ENCODE measurements around the gene IGFBPL1. TPM values are rescaled to one million over a fixed set of nuclear protein-coding genes. Genes with fewer than 3 reads are reported as not detected.
A peak's percentile ranks its signal among the peaks of the same experiment; 100 is the strongest.
"Not testable (repeated sequence)": the region's sequence is repeated elsewhere in the genome, so short reads cannot be mapped to it uniquely, and the experiment has no call there.

IGFBPL1 gene
- total RNA-seq, 1 donor from 2014 or later, result 0.16 TPM

DNA sequence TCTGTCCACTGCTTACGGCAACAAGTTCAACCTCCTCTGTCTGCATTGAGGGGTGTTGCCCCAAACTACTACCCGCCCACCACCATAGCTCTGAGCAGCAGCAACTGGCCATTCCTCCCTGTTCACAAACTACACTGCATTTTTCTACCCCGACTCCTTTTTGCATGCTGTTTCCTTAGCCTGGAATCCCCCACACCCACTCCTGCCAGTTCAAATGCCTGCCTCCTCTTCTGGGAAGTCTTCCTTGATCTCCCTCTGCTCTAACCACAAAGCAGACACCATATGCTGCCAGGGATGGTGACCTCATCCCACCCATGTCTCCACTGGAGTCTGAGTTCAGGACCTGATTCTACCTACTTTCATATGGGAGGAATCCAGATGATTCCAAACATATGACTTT, 18.5 kb downstream of the IGFBPL1 start:
- H3K27ac Mint-ChIP-seq, result no peak overlapping the region
- no peak for DNase-seq (ENCODE audit: low spot score)
- H3K4me3 Mint-ChIP-seq (ENCODE audit: low read depth), result no peak overlapping the region
- peaks cover 7% of the 10 kb centered on the region for H3K27me3 Mint-ChIP-seq (ENCODE audit: low read depth)
- H3K4me1 Mint-ChIP-seq (ENCODE audit: low read depth), result no peaks in the 10 kb centered on the region
- intact Hi-C loops (cut with micrococcal nuclease), result no loop called here
- H3K9me3 Mint-ChIP-seq, result no peaks in the 10 kb centered on the region
- no peaks in the 10 kb centered on the region for H3K36me3 Mint-ChIP-seq (ENCODE audit: low read depth)

DNA sequence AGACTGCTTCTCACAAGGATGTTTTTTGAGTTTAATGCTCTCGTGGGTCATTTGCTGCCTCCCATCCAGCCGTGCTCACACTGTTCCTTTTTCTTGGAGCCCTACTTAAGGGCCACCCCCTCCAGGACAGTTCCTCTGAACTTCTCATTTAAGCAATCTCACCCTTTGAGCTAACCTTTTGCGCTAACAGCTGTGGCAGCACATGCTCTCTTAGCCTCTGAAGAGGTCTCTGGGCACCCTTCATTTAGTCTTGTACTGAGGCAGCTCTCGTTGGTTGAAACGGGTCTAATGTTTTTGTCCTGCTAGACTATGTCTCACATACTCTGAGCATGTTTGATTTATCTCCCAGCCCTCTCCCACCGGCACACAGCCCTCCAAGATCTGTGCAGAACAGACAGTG, 19.9 kb downstream of the IGFBPL1 start:
- Mint-ChIP-seq H3K27ac (no peak overlapping the region), H3K9me3 (no peaks in the 10 kb centered on the region), H3K27me3 (ENCODE audit: low read depth) (peaks cover 7% of the 10 kb centered on the region), H3K4me1 (ENCODE audit: low read depth) (no peaks in the 10 kb centered on the region), H3K36me3 (ENCODE audit: low read depth) (no peaks in the 10 kb centered on the region), H3K4me3 (ENCODE audit: low read depth) (no peak overlapping the region)
- DNase-seq (ENCODE audit: low spot score), result no peak
- intact Hi-C loops (cut with micrococcal nuclease), result no loop called here

DNA sequence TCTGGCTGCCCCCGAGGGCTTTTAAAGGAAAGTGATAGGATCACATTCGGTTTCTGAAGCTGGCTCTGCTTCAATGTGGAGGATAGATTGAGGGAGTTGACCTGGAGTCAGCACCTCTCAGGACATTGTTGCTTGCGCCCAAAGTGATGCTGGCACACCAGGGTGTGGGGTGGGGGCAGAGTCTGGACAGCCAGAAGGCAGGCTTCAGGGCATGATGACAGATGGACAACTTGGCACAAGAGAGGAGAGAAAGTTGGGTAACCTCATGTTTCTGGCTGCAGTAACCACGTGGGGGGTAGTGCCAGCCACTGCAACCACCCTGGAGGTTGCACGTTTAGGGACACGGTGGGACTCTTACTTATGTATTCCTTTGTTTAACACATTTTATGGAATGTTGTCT, 22.3 kb downstream of the IGFBPL1 start:
- H3K27ac Mint-ChIP-seq, result no peak overlapping the region
- intact Hi-C loops (cut with micrococcal nuclease), result no loop called here
- no peaks in the 10 kb centered on the region for H3K4me1 Mint-ChIP-seq (ENCODE audit: low read depth)
- no peaks in the 10 kb centered on the region for H3K9me3 Mint-ChIP-seq
- peaks cover 9% of the 10 kb centered on the region for H3K36me3 Mint-ChIP-seq (ENCODE audit: low read depth)
- H3K27me3 Mint-ChIP-seq (ENCODE audit: low read depth), result peaks cover 7% of the 10 kb centered on the region
- no peak for DNase-seq (ENCODE audit: low spot score)
- no peak overlapping the region for H3K4me3 Mint-ChIP-seq (ENCODE audit: low read depth)

DNA sequence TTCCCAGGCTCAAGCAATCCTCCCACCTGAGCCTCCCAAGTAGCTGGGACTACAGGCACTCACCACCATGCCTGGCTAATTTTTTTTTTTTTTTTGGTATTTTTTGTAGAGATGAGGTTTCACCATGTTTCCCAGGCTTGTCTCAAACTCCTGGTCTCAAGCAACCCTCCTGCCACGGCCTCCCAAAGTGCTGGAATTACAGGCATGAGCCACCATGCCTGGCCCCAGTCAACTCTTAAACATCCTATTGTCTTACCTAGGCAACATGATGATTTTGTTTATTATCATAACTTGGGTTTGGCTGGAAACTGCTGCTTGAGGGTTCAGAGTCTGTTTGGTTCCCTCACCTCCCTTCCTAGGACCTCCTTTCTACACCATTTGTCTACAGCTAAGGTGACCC, 25.1 kb downstream of the IGFBPL1 start:
- DNase-seq (ENCODE audit: low spot score); H3K4me1 Mint-ChIP-seq (ENCODE audit: low read depth); H3K27me3 Mint-ChIP-seq (ENCODE audit: low read depth); H3K27ac Mint-ChIP-seq; H3K9me3 Mint-ChIP-seq; H3K4me3 Mint-ChIP-seq (ENCODE audit: low read depth): not testable (repeated sequence)
- peaks cover 28% of the 10 kb centered on the region for H3K36me3 Mint-ChIP-seq (ENCODE audit: low read depth)
- intact Hi-C loops (cut with micrococcal nuclease), result loop anchor here (10.0 kb wide), 1 partner anchor 334 kb away; the partner anchor contains the start of gene SHB

DNA sequence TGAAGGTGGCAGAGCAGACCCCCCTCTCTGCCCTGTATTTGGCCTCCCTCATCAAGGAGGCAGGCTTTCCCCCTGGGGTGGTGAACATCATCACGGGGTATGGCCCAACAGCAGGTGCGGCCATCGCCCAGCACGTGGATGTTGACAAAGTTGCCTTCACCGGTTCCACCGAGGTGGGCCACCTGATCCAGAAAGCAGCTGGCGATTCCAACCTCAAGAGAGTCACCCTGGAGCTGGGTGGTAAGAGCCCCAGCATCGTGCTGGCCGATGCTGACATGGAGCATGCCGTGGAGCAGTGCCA, 27.9 kb downstream of the IGFBPL1 start:
- H3K4me3 Mint-ChIP-seq (ENCODE audit: low read depth), result no peak overlapping the region
- H3K27ac Mint-ChIP-seq, result no peak overlapping the region
- peaks cover 34% of the 10 kb centered on the region for H3K36me3 Mint-ChIP-seq (ENCODE audit: low read depth)
- H3K4me1 Mint-ChIP-seq (ENCODE audit: low read depth), result peaks cover 16% of the 10 kb centered on the region
- intact Hi-C loops (cut with micrococcal nuclease), result loop anchor here (10.0 kb wide), 1 partner anchor 332 kb away; the partner anchor contains the start of gene SHB
- DNase-seq (ENCODE audit: low spot score), result no peak
- peaks cover 6% of the 10 kb centered on the region for H3K27me3 Mint-ChIP-seq (ENCODE audit: low read depth)
- H3K9me3 Mint-ChIP-seq, result no peaks in the 10 kb centered on the region

DNA sequence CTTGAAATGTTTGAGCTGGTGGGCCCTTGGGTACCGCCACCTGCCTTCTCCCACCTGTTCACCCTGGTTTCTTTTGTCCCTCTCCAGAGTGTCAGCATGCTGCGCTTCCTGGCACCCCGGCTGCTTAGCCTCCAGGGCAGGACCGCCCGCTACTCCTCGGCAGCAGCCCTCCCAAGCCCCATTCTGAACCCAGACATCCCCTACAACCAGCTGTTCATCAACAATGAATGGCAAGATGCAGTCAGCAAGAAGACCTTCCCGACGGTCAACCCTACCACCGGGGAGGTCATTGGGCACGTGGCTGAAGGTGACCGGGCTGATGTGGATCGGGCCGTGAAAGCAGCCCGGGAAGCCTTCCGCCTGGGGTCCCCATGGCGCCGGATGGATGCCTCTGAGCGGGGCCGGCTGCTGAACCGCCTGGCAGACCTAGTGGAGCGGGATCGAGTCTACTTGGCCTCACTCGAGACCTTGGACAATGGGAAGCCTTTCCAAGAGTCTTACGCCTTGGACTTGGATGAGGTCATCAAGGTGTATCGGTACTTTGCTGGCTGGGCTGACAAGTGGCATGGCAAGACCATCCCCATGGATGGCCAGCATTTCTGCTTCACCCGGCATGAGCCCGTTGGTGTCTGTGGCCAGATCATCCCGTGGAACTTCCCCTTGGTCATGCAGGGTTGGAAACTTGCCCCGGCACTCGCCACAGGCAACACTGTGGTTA, 28.4 kb downstream of the IGFBPL1 start:
- H3K4me1 Mint-ChIP-seq (ENCODE audit: low read depth), result peaks cover 16% of the 10 kb centered on the region

DNA sequence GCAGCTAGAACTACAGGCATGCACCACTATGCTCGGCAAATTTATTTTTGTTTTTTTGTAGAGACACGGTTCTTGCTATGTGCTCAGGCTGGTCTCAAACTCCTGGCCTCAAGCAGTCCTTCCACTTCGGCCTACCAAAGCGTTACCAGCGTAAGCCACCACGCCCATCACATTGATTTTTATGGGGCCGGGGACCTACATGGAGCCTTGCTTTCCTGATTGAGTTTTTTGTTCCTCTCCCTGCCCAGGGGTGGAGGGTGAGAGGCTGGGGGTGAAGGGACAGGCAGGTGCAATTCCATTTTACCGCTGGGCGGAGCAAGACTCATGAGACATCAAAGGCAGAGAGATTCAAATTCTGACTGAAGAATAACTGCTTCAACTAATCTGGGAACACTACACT, 29.8 kb downstream of the IGFBPL1 start:
- Mint-ChIP-seq H3K36me3 (ENCODE audit: low read depth) (peaks cover 34% of the 10 kb centered on the region), H3K27ac (no peak overlapping the region), H3K4me3 (ENCODE audit: low read depth) (peak overlapping the region; percentile 96), H3K9me3 (no peaks in the 10 kb centered on the region), H3K4me1 (ENCODE audit: low read depth) (peaks cover 16% of the 10 kb centered on the region), H3K27me3 (ENCODE audit: low read depth) (peaks cover 19% of the 10 kb centered on the region)
- intact Hi-C loops (cut with micrococcal nuclease), result loop anchor here (5.0 to 10.0 kb wide), 2 partner anchors 330 to 492 kb away; partner anchors contain the start of genes SHB and SLC25A51
- DNase-seq (ENCODE audit: low spot score), result no peak

More for the DNA sequence above, 28.4 kb downstream of the IGFBPL1 start:
- peaks cover 10% of the 10 kb centered on the region for H3K27me3 Mint-ChIP-seq (ENCODE audit: low read depth)
- H3K4me3 Mint-ChIP-seq (ENCODE audit: low read depth), result no peak overlapping the region
- peaks cover 34% of the 10 kb centered on the region for H3K36me3 Mint-ChIP-seq (ENCODE audit: low read depth)
- DNase-seq (ENCODE audit: low spot score), result no peak
- H3K9me3 Mint-ChIP-seq, result no peaks in the 10 kb centered on the region
- no peak overlapping the region for H3K27ac Mint-ChIP-seq
- intact Hi-C loops (cut with micrococcal nuclease), result loop anchor here (10.0 kb wide), 1 partner anchor 331 kb away; the partner anchor contains the start of gene SHB

DNA sequence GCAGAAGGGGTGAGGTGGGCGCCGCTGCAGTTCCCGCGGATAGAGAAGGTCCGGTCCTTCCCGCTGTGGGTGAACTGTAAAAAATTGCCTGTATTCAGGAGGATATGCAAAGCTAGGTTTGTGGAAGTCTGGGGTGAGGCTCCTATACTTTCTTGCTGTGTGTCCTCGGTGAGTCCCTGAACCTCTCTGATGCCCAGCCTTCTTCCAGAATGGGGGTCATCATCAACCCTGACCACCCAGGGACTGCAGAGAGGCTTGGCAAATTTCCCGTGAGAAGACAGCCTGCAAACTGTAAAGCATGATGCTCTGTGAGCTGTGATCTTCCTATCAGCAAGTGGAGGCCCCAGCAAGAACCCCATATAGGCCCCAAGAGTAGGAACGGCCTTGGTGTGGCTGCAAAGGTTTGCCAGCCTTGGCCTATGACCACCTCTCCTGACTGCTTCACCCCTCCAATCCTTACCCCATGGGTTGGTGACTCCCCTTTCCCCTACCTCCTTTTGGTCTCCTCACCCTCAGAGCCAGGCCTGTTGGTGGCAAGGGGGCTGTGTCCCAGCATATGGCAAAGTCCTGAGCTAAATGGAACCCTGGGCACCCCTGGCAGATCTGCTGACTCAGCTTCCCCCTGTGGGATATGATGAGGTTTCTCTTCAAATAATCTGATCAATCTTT, 31.0 kb downstream of the IGFBPL1 start:
- Mint-ChIP-seq H3K4me3 (ENCODE audit: low read depth) (peak overlapping the region; percentile 96), H3K9me3 (no peaks in the 10 kb centered on the region), H3K36me3 (ENCODE audit: low read depth) (peaks cover 27% of the 10 kb centered on the region), H3K27me3 (ENCODE audit: low read depth) (peaks cover 22% of the 10 kb centered on the region), H3K27ac (peak overlapping the region; percentile 90), H3K4me1 (ENCODE audit: low read depth) (peaks cover 16% of the 10 kb centered on the region)
- DNase-seq (ENCODE audit: low spot score), result no peak
- intact Hi-C loops (cut with micrococcal nuclease), result loop anchor here (5.0 to 10.0 kb wide), 2 partner anchors 328 to 491 kb away; partner anchors contain the start of genes SHB and SLC25A51

DNA sequence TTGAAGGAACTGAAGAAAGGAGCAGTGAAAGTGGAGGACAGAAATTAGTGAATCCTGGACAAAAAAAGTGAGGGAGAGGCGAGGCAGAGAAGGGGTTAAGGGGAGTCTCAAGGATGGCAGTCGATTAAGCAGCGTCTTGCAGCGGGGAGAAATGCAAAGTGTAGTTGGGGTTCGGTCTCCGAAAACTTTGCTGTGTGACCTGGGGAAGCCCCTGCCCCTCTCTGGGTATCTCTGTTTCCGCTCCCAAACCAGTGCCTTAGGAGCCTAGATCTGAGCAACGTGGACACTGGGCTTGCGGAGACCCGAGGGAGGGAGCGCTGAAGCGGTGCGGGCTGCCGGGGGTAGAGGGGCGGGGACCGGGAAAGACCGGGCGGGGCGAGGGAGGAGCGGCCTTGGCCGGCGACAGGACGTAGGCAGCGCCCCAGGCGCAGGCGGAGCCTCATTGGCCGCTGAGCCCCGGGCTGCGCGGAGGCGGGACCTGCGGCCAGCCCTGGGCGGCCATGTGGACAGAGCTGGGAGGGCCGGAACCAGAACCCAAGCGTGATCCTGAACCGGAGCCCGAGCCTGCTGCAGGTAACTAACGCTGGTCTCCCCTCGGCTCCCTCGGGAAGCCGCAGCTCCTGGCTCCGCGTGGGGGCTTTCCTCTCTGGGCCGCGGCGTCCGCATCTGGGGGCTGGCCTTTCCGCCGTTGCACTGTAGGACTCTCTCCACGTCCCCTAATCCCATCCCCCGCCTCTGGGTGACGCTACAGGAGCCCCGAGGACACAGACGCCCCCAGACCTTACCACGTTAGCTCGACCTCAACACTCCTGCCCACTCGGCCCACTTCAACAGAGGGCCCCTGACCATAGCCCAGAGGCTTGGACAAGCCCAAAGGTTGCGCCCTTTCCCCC, 31.8 kb downstream of the IGFBPL1 start, which contains the start of gene ALDH1B1:
Gene ALDH1B1, plus strand, starts transcription at position 468 of the 893 bp plus-strand sequence. CDS start 3,047 bp downstream, outside the sequence.
- Mint-ChIP-seq H3K4me1 (ENCODE audit: low read depth) (peaks cover 16% of the 10 kb centered on the region), H3K9me3 (no peaks in the 10 kb centered on the region), H3K27me3 (ENCODE audit: low read depth) (peaks cover 22% of the 10 kb centered on the region), H3K4me3 (ENCODE audit: low read depth) (peak within 1 kb of the TSS; percentile 96), H3K36me3 (ENCODE audit: low read depth) (peaks cover 27% of the 10 kb centered on the region), H3K27ac (peak within 1 kb of the TSS; percentile 90)
- peak; percentile 70 for DNase-seq (ENCODE audit: low spot score)
- intact Hi-C loops (cut with micrococcal nuclease), result loop anchor here (5.0 to 10.0 kb wide), 2 partner anchors 328 to 490 kb away; partner anchors contain the start of genes SHB and SLC25A51

DNA sequence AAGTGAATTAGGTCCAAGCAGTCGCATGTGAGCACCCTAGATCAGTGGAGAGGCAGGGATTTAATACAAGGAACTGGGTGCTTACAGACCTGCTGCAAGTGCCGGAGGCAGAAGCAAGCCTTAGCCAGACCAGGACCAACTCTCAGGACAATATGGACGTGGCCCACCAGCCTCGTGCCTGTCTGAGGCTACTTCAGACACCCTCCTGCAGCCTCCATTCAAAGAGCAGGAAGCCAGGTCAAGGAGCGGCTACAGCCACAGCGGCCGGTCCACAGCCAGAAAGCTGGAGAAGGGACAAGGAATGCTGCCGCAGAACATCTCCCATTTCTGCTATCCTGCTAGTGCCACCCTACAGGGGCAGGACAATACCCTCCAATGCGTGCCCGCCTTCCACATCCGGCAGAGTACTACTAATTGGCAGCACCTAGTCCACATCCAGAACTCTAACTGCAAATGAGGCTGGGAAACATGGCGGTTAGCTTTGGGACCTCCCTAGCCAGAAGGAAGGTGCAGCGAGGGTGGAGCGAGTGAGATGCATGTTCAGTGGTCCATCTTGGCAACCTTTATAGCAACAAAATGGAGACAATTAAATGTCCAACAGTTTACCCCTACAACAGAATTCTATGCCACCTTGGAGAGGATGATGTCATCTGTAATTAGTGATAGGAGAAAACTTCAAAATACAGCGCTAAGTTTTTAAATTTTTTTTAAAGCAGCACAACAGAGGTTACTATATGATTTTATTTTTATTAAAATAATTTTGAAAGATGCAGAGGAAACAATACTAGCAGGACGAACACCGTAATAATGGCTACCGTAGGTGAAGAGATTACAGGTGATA, 32.8 kb downstream of the IGFBPL1 start:
- peak overlapping the region; percentile 96 for H3K4me3 Mint-ChIP-seq (ENCODE audit: low read depth)
- peaks cover 24% of the 10 kb centered on the region for H3K27me3 Mint-ChIP-seq (ENCODE audit: low read depth)
- intact Hi-C loops (cut with micrococcal nuclease), result loop anchor here (5.0 to 10.0 kb wide), 2 partner anchors 327 to 489 kb away; partner anchors contain the start of genes SHB and SLC25A51
- no peak overlapping the region for H3K27ac Mint-ChIP-seq
- H3K9me3 Mint-ChIP-seq, result no peaks in the 10 kb centered on the region
- peaks cover 16% of the 10 kb centered on the region for H3K4me1 Mint-ChIP-seq (ENCODE audit: low read depth)
- DNase-seq (ENCODE audit: low spot score), result no peak
- peaks cover 20% of the 10 kb centered on the region for H3K36me3 Mint-ChIP-seq (ENCODE audit: low read depth)

DNA sequence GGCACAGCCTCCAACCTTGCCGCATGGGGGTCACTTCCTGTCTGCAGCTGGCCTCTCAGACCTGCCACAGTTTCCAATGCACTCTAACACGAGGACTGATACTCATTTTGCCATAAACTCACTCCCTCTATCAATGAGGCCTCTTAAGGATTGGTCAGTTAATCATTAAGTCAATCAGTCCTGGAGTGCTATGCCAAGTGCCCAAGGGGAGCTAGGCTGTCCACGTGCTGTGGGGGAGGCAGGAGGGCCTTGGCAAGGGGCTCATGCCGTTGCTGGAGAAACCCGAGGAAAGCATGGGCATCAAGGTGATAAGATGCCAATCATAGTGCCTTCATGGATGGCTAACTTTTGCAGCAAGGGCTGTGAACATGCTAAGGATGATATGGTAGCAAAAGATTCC, 33.4 kb downstream of the IGFBPL1 start:
- peaks cover 24% of the 10 kb centered on the region for H3K27me3 Mint-ChIP-seq (ENCODE audit: low read depth)
- no peak for DNase-seq (ENCODE audit: low spot score)
- intact Hi-C loops (cut with micrococcal nuclease), result loop anchor here (5.0 to 10.0 kb wide), 2 partner anchors 326 to 489 kb away; partner anchors contain the start of genes SHB and SLC25A51
- no peaks in the 10 kb centered on the region for H3K9me3 Mint-ChIP-seq
- H3K27ac Mint-ChIP-seq, result no peak overlapping the region
- peaks cover 15% of the 10 kb centered on the region for H3K36me3 Mint-ChIP-seq (ENCODE audit: low read depth)
- H3K4me3 Mint-ChIP-seq (ENCODE audit: low read depth), result peak overlapping the region; percentile 50
- peaks cover 16% of the 10 kb centered on the region for H3K4me1 Mint-ChIP-seq (ENCODE audit: low read depth)
